Upper lobe of left lung (tissue), 6 donors: ENCODE data around the gene BTLA. TPM values are rescaled to one million over a fixed set of nuclear protein-coding genes. Genes with fewer than 3 reads are reported as not detected.

Experiments used
- ATAC-seq, 2 donors: fragments of 200-7000 bp; cut with Tn5 transposase; one replicate each; pipeline ENCODE4 v1.9.1; 2022; ENCODE audit warnings: mild to moderate bottlenecking in 2 of 2, moderate library complexity in 2 of 2; ENCODE audit not compliant: low FRiP score in 2 of 2
- DNase-seq, 2 donors: peaks; one replicate each; pipeline ENCODE4 v3.0.0-alpha.2; 2019 to 2020
- H3K27ac ChIP-seq, 4 donors: fragments of 200-600 bp; sonication (generic); one replicate each; pipeline ENCODE4 v1.5.1; 2016 to 2019
- H3K27me3 ChIP-seq, 4 donors: fragments of 200-600 bp; sonication (generic); one replicate each; pipeline ENCODE4 v1.5.1; 2017 to 2019
- H3K36me3 ChIP-seq, 4 donors: fragments of 200-600 bp; sonication (generic); one replicate each; pipeline ENCODE4 v1.5.1; 2016 to 2019
- H3K4me1 ChIP-seq, 4 donors: fragments of 200-600 bp; sonication (generic); one replicate each; pipeline ENCODE4 v1.5.1; 2018 to 2019
- H3K4me3 ChIP-seq, 4 donors: fragments of 200-600 bp; sonication (generic); one replicate each; pipeline ENCODE4 v1.5.1; 2017 to 2019; ENCODE audit warnings: mild to moderate bottlenecking in 2 of 4, moderate library complexity in 1 of 4
- H3K9me3 ChIP-seq, 4 donors: fragments of 200-600 bp; sonication (generic); one replicate each; pipeline ENCODE4 v1.5.1; 2018 to 2019
- CTCF ChIP-seq, 6 experiments: fragments of 450-650 bp in 4 of 6; fragments of 200-600 bp in 2 of 6; sonication (generic) in 2 of 6; IDR thresholded peaks; one replicate each; pipeline ENCODE4 v1.5.1; 2016 to 2019; ENCODE audit warnings: antibody characterized with exemption in 6 of 6
- EP300 ChIP-seq, 4 donors: sonication (generic); formaldehyde crosslinking; IDR thresholded peaks; one replicate each; pipeline ENCODE4 v1.5.1; 2017; ENCODE audit warnings: antibody characterized with exemption in 4 of 4, control low read depth in 2 of 4
- POLR2A ChIP-seq, 4 donors: fragments of 450-650 bp; IDR thresholded peaks; one replicate each; pipeline ENCODE4 v1.5.1; 2016 to 2017; ENCODE audit warnings: antibody characterized with exemption in 4 of 4, mild to moderate bottlenecking in 2 of 4
- POLR2AphosphoS5 ChIP-seq, 2 donors: sonication (generic); formaldehyde crosslinking; IDR thresholded peaks; one replicate each; pipeline ENCODE4 v1.5.1; 2017; ENCODE audit warnings: antibody characterized with exemption in 2 of 2
- WGBS, 2 donors: methylation state at CpG; one replicate each; pipeline ENCODE4 v1.1.5; 2017 to 2018; 5-methylcytosine and 5-hydroxymethylcytosine counted together
- total RNA-seq, 6 donors: library from RNA; depleted of rRNA in 4 of 6; stranded (reverse); fragments of >200 nt in 4 of 6; gene quantifications; one replicate each; pipeline versions ENCODE4 v1.1.0 to v1.2.1, GENCODE V29; 2016 to 2021
- donor health status: DM: no; HTN: no; CAD: no; lungs with moderate emphysema.
- donor health status: DM: no; HTN: yes; CAD: no; lungs with severe emphysema.

The BTLA gene
- total RNA-seq, 6 donors from 2014 or later = 1.0 to 11.3 (median 1.0) TPM; not detected in 1

- H3K36me3 ChIP-seq = no peaks in the 10 kb centered on the region
- peaks cover 2 to 14% (median 12%) of the 10 kb centered on the region in 4 donors for H3K4me1 ChIP-seq
- ATAC-seq (no peak), DNase-seq (no peak)
- H3K9me3 ChIP-seq = no peaks in the 10 kb centered on the region
- no peak overlapping the region for H3K4me3 ChIP-seq
- no peaks in the 10 kb centered on the region for H3K27me3 ChIP-seq
- TF ChIP-seq EP300 (IDR thresholded peaks at IDR 0.05) = no peak
- no peak for TF ChIP-seq POLR2A (IDR thresholded peaks at IDR 0.05)
- TF ChIP-seq CTCF (IDR thresholded peaks at IDR 0.05) = no peak
- TF ChIP-seq POLR2AphosphoS5 (IDR thresholded peaks at IDR 0.05) = no peak
- WGBS, 2 donors = 77 to 82% methylated on average over 1 of the region's 1 CpG
- H3K27ac ChIP-seq = no peak overlapping the region
Measured at GRCh38 chr3:112472691-112473090, 26.6 kb downstream of the BTLA start.

GRCh38 chr3:112471596-112472325, 27.5 kb downstream of the BTLA start:
- H3K36me3 ChIP-seq = no peaks in the 10 kb centered on the region
- DNase-seq (no peak), ATAC-seq (no peak)
- no peaks in the 10 kb centered on the region for H3K9me3 ChIP-seq
- H3K4me1 ChIP-seq = peaks cover 5 to 14% (median 12%) of the 10 kb centered on the region in 4 donors
- H3K4me3 ChIP-seq = no peak overlapping the region
- peak overlapping the region in 1 of 4 donors; percentile 19 for H3K27ac ChIP-seq
- no peak for TF ChIP-seq CTCF (IDR thresholded peaks at IDR 0.05)
- TF ChIP-seq POLR2A (IDR thresholded peaks at IDR 0.05) = no peak
- TF ChIP-seq POLR2AphosphoS5 (IDR thresholded peaks at IDR 0.05) = no peak
- no peak for TF ChIP-seq EP300 (IDR thresholded peaks at IDR 0.05)
- H3K27me3 ChIP-seq = no peaks in the 10 kb centered on the region
- 52% methylated on average over 4 of the region's 4 CpGs for WGBS, 2 donors

GRCh38 chr3:112470788-112471187, 28.5 kb downstream of the BTLA start:
- H3K9me3 ChIP-seq = no peaks in the 10 kb centered on the region
- 97% methylated on average over 4 of the region's 4 CpGs for WGBS, 2 donors
- H3K27me3 ChIP-seq = no peaks in the 10 kb centered on the region
- H3K4me1 ChIP-seq = peaks cover 8 to 16% (median 12%) of the 10 kb centered on the region in 4 donors
- ATAC-seq (no peak), DNase-seq (no peak)
- TF ChIP-seq POLR2AphosphoS5 (IDR thresholded peaks at IDR 0.05) = no peak
- TF ChIP-seq POLR2A (IDR thresholded peaks at IDR 0.05) = no peak
- no peak for TF ChIP-seq CTCF (IDR thresholded peaks at IDR 0.05)
- no peak for TF ChIP-seq EP300 (IDR thresholded peaks at IDR 0.05)
- no peak overlapping the region for H3K4me3 ChIP-seq
- H3K36me3 ChIP-seq = no peaks in the 10 kb centered on the region
- no peak overlapping the region for H3K27ac ChIP-seq

- Histone ChIP-seq H3K27ac (no peak overlapping the region), H3K9me3 (no peaks in the 10 kb centered on the region), H3K4me1 (peaks cover 8 to 21% (median 19%) of the 10 kb centered on the region in 4 donors), H3K27me3 (no peaks in the 10 kb centered on the region), H3K36me3 (no peaks in the 10 kb centered on the region), H3K4me3 (no peak overlapping the region)
- no peak for TF ChIP-seq CTCF (IDR thresholded peaks at IDR 0.05)
- no peak for TF ChIP-seq EP300 (IDR thresholded peaks at IDR 0.05)
- TF ChIP-seq POLR2A (IDR thresholded peaks at IDR 0.05) = no peak
- DNase-seq (no peak), ATAC-seq (no peak)
Measured at GRCh38 chr3:112469671-112470070, 29.6 kb downstream of the BTLA start.

- no peaks in the 10 kb centered on the region for H3K36me3 ChIP-seq
- ATAC-seq (no peak), DNase-seq (no peak)
- peaks cover 13 to 28% (median 21%) of the 10 kb centered on the region in 4 donors for H3K4me1 ChIP-seq
- no peak overlapping the region for H3K4me3 ChIP-seq
- no peaks in the 10 kb centered on the region for H3K27me3 ChIP-seq
- TF ChIP-seq CTCF (IDR thresholded peaks at IDR 0.05) = no peak
- no peak for TF ChIP-seq EP300 (IDR thresholded peaks at IDR 0.05)
- no peak overlapping the region for H3K27ac ChIP-seq
- WGBS, 2 donors = 68 to 77% methylated on average over 1 of the region's 1 CpG
- H3K9me3 ChIP-seq = no peaks in the 10 kb centered on the region
Measured at GRCh38 chr3:112467539-112467938, 31.7 kb downstream of the BTLA start.
